GM12874 (cell line): ENCODE results near the gene FLNC.

Source experiments
- TF ChIP-seq, protein P1 (sequence below): IDR thresholded peaks from 2 replicates; pipeline ENCODE4 v1.5.1; 2011; ENCODE audit warnings: low read depth, mild to moderate bottlenecking, control low read depth, low read length, moderate library complexity; ENCODE audit not compliant: insufficient read depth

FLNC gene

GRCh38 chr7:128875523-128875948 lies 45.3 kb downstream of the FLNC start:
- TF ChIP-seq, protein P1, sequence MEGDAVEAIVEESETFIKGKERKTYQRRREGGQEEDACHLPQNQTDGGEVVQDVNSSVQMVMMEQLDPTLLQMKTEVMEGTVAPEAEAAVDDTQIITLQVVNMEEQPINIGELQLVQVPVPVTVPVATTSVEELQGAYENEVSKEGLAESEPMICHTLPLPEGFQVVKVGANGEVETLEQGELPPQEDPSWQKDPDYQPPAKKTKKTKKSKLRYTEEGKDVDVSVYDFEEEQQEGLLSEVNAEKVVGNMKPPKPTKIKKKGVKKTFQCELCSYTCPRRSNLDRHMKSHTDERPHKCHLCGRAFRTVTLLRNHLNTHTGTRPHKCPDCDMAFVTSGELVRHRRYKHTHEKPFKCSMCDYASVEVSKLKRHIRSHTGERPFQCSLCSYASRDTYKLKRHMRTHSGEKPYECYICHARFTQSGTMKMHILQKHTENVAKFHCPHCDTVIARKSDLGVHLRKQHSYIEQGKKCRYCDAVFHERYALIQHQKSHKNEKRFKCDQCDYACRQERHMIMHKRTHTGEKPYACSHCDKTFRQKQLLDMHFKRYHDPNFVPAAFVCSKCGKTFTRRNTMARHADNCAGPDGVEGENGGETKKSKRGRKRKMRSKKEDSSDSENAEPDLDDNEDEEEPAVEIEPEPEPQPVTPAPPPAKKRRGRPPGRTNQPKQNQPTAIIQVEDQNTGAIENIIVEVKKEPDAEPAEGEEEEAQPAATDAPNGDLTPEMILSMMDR: no peak

DNA sequence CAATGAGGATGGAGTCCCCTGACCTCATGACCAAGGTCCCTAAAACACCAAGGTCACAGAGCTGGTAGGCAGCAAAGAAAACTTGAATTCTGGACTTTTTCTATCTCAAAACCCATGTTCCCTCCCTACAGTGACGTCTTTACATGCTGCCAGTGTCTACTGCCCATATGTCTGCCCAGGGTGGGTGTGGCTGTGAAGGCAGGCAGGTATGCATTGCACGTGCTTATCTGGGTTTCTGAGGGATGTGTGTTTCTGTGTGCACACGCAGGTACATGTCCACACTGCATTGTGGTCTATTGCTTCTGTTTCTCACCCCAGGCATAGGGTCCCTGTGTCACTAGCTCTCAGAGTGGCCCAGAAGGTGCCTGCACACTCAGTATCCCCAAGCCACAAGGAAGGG lies 45.9 kb downstream of the FLNC start:
- TF ChIP-seq, protein P1: no peak

DNA sequence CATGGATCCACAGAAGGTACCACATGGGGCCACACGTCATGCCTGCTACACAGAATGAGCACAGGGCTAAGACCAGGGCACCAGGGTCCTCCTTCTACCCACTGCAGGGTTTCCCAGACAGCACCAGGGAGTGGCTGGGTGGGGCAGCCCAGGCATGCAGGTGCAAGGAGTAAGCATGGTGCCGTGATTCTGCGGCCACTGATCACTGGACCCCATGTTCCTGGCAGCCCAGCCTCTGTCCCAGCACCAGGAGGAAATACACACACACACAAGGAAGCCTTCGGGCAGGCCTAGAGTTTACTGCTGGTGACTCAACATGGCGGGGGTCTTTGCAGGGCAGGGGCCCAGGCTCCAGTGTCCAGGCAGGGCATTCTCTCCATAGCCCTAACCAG lies 46.4 kb downstream of the FLNC start:
- TF ChIP-seq, protein P1: no peak

DNA sequence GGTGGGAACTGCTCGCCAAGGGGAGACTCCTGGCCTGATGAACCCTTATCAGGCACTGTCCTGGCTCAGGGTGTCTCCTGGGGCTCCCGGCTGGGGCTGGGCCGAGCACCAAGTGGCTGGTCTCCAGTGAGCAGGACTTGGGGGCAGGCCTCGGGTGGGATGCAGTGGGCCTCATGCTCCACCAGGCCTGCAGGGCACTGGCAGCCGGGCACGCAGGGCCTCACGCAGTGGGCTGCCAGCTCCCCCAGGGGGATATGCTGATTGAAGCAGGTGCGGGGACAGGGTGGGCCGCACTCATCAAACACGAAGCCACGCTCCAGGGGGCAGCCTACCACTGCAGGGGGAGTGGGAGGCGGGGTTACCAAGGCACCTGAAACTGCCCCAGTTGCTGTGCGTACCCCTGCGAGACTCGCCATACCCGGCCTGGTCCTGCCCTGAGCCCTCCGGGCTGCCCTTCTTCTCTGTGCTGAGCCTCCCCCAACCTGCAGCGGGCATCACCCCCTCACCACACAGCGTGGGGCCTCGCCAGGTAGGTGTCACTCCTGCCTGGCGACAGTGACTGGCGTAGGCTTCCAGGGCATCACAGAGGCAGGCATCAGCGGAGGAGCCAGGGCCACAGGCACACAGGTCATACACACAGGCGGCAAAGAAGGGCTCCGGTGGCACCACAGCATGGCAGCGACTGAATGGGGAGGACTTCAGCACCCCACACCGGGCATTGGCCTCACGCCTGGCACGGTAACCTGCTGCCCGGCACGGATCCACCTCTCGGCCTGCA lies 47.0 kb downstream of the FLNC start:
- TF ChIP-seq, protein P1: no peak

GRCh38 chr7:128877756-128878120 lies 47.5 kb downstream of the FLNC start:
- TF ChIP-seq, protein P1: no peak

DNA sequence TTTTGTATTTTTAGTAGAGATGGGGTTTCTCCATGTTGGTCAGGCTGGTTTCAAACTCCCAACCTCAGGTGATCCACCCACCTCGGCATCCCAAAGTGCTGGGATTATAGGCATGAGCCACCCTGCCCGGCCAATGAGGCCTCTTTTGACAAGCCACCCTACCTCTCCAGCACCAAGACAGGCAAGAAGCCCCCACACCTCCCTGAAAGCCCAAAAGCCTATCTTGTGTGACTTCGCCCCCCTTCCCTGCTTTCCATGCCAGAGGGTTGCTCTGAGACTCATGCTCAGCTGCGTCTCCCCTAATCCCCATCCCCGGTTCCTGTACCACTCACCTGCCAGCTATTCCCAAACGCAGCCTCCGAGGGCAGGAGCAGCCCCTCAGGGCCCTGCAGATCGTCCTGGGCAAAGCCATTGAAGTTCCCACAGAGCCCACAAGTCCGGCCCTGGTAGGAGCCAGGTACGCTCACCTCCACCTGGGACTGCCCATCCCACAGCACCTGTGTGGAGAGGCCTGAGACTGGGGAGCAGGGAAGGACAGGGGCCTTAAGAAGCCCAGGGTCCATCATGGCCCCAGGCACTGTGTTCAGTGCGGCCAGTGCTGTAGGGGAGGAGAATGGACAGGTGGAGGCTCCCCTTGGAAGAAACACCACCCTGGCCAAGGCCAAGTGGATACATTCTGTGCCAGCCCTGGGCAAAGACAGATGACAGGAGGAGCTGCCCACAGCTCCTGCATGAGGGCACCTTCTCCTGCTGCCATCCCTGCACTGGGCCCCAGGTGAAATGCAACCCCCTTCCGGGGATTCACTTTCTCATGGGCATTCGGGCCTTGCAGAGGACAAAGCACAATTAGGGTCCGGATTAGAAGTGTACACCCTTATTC lies 48.3 kb downstream of the FLNC start:
- TF ChIP-seq, protein P1: no peak

DNA sequence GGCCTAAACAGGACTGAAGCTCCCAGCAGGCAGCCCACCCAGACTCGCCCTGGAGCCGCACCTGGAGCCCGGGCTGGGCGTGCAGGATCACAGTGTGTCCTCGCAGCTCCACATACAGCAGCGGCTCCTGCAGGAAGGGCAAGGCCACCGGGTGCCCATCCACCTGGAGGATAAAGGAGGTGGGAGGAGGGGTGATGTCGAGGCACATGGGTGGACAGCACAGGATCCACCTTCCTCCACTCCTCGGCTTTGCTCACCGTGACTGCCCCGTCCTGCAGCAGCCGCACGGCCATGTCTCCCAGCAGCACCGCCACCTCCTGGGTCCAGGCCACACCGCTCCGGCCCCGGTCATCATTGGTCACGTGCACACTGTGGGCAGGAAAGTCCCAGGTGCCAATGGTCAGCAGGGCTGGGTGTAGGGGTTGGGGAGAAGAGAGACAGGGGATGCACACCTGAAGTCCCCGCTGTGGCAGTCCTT lies 49.3 kb downstream of the FLNC start:
- TF ChIP-seq, protein P1: no peak
